Endothelial cell of umbilical vein (primary cell): ENCODE measurements around the gene PRMT1.

ENCODE experiments used
- CTCF ChIP-seq, 2 donors: IDR thresholded peaks; 1 replicate in 1 of 2; 2 replicates in 1 of 2; pipeline ENCODE4 v1.5.1; 2011; ENCODE audit warnings: low read length in 2 of 2, mild to moderate bottlenecking in 2 of 2, moderate library complexity in 2 of 2, control low read depth in 1 of 2, inconsistent platforms in 1 of 2, low read depth in 1 of 2; ENCODE audit not compliant: insufficient read depth in 1 of 2; ENCODE audit errors: extremely low read depth in 1 of 2
- POLR2AphosphoS5 ChIP-seq: IDR thresholded peaks from 2 replicates; pipeline ENCODE4 v1.6.1; 2012; ENCODE audit warnings: low read depth, mild to moderate bottlenecking, control low read depth, low read length, moderate library complexity; ENCODE audit not compliant: insufficient read depth

- no peak for TF ChIP-seq CTCF (IDR thresholded peaks at IDR 0.05; ENCODE audit: extremely low read depth in 1 of 2, insufficient read depth in 1 of 2, low read depth in 1 of 2, low read length in 2 of 2)
- no peak for TF ChIP-seq POLR2AphosphoS5
Measured at GRCh38 chr19:49692147-49692506, 15.1 kb downstream of the PRMT1 start.
